Duodenal mucosa (tissue), 2 donors: Measurements from ENCODE around the gene CFAP61.

Experiments
- H3K27ac ChIP-seq: one replicate; pipeline ENCODE4 v1.7.0; 2013; ENCODE audit warnings: low read depth, low read length
- H3K27me3 ChIP-seq, 2 donors: one replicate each; pipeline ENCODE4 v1.7.0; 2013; ENCODE audit warnings: low read length in 2 of 2, control low read depth in 1 of 2; ENCODE audit not compliant: insufficient read depth in 2 of 2, control insufficient read depth in 1 of 2
- H3K36me3 ChIP-seq, 2 donors: one replicate each; pipeline ENCODE4 v1.7.0; 2013; ENCODE audit warnings: low read length in 2 of 2, control low read depth in 1 of 2; ENCODE audit not compliant: insufficient read depth in 2 of 2, control insufficient read depth in 1 of 2
- H3K4me1 ChIP-seq, 2 donors: one replicate each; pipeline ENCODE4 v1.7.0; 2013; ENCODE audit warnings: low read length in 2 of 2, control low read depth in 1 of 2; ENCODE audit not compliant: insufficient read depth in 2 of 2, control insufficient read depth in 1 of 2
- H3K4me3 ChIP-seq, 2 donors: one replicate each; pipeline ENCODE4 v1.7.0; 2013; ENCODE audit warnings: low read length in 2 of 2, low read depth in 1 of 2
- H3K9ac ChIP-seq, 2 donors: one replicate each; pipeline ENCODE4 v1.7.0; 2013; ENCODE audit warnings: low read length in 2 of 2, low read depth in 1 of 2
- H3K9me3 ChIP-seq, 2 donors: one replicate each; pipeline ENCODE4 v1.7.0; 2013; ENCODE audit warnings: low read length in 2 of 2, control low read depth in 1 of 2; ENCODE audit not compliant: control insufficient read depth in 1 of 2

Gene CFAP61

GRCh38 chr20:20085812-20086211 is 33.5 kb downstream of the CFAP61 start:
- H3K4me1 ChIP-seq = no peaks in the 10 kb centered on the region
- no peaks in the 10 kb centered on the region for H3K9me3 ChIP-seq
- peaks cover 0 to 4% of the 10 kb centered on the region in 2 donors for H3K27me3 ChIP-seq
- H3K4me3 ChIP-seq = no peak overlapping the region
- H3K9ac ChIP-seq = no peak overlapping the region
- H3K27ac ChIP-seq = no peak overlapping the region
- H3K36me3 ChIP-seq = no peaks in the 10 kb centered on the region

- H3K27ac ChIP-seq = no peak overlapping the region
Measured at GRCh38 chr20:20089018-20089417, 36.7 kb downstream of the CFAP61 start.

GRCh38 chr20:20089939-20090338 is 37.6 kb downstream of the CFAP61 start:
- peaks cover 0 to 4% of the 10 kb centered on the region in 2 donors for H3K27me3 ChIP-seq
- no peaks in the 10 kb centered on the region for H3K4me1 ChIP-seq
- no peak overlapping the region for H3K4me3 ChIP-seq
- no peaks in the 10 kb centered on the region for H3K9me3 ChIP-seq
- no peaks in the 10 kb centered on the region for H3K36me3 ChIP-seq
- no peak overlapping the region for H3K27ac ChIP-seq
- H3K9ac ChIP-seq = no peak overlapping the region

More at GRCh38 chr20:20089018-20089417, 36.7 kb downstream of the CFAP61 start:
- Histone ChIP-seq H3K27me3 (peaks cover 0 to 4% of the 10 kb centered on the region in 2 donors), H3K4me3 (no peak overlapping the region), H3K9ac (no peak overlapping the region), H3K4me1 (no peaks in the 10 kb centered on the region), H3K36me3 (no peaks in the 10 kb centered on the region), H3K9me3 (no peaks in the 10 kb centered on the region)

GRCh38 chr20:20092827-20093226 is 40.5 kb downstream of the CFAP61 start:
- H3K9ac ChIP-seq = no peak overlapping the region
- no peak overlapping the region for H3K27ac ChIP-seq
- no peaks in the 10 kb centered on the region for H3K9me3 ChIP-seq
- H3K27me3 ChIP-seq = peaks cover 3 to 6% of the 10 kb centered on the region in 2 donors
- no peak overlapping the region for H3K4me3 ChIP-seq
- no peaks in the 10 kb centered on the region for H3K4me1 ChIP-seq
- H3K36me3 ChIP-seq = no peaks in the 10 kb centered on the region

- Histone ChIP-seq H3K9ac (no peak overlapping the region), H3K4me1 (no peaks in the 10 kb centered on the region), H3K27ac (no peak overlapping the region)
Measured at GRCh38 chr20:20094410-20094809, 42.1 kb downstream of the CFAP61 start.

GRCh38 chr20:20095114-20095872 is 43.0 kb downstream of the CFAP61 start:
- Histone ChIP-seq H3K9ac (no peak overlapping the region), H3K9me3 (no peaks in the 10 kb centered on the region), H3K36me3 (no peaks in the 10 kb centered on the region), H3K4me3 (no peak overlapping the region), H3K27ac (no peak overlapping the region), H3K4me1 (no peaks in the 10 kb centered on the region), H3K27me3 (peaks cover 3 to 6% of the 10 kb centered on the region in 2 donors)

More at GRCh38 chr20:20094410-20094809, 42.1 kb downstream of the CFAP61 start:
- no peak overlapping the region for H3K4me3 ChIP-seq
- H3K36me3 ChIP-seq = no peaks in the 10 kb centered on the region
- H3K9me3 ChIP-seq = no peaks in the 10 kb centered on the region
- H3K27me3 ChIP-seq = peaks cover 3 to 6% of the 10 kb centered on the region in 2 donors

- Histone ChIP-seq H3K27ac (no peak overlapping the region), H3K4me3 (no peak overlapping the region), H3K9ac (no peak overlapping the region), H3K27me3 (peaks cover 3 to 6% of the 10 kb centered on the region in 2 donors), H3K4me1 (no peaks in the 10 kb centered on the region), H3K36me3 (no peaks in the 10 kb centered on the region), H3K9me3 (no peaks in the 10 kb centered on the region)
Measured at GRCh38 chr20:20096421-20096820, 44.1 kb downstream of the CFAP61 start.

GRCh38 chr20:20100881-20101280 is 48.5 kb downstream of the CFAP61 start:
- Histone ChIP-seq H3K4me1 (no peaks in the 10 kb centered on the region), H3K4me3 (no peak overlapping the region), H3K27me3 (peaks cover 3 to 6% of the 10 kb centered on the region in 2 donors), H3K27ac (no peak overlapping the region), H3K9me3 (no peaks in the 10 kb centered on the region), H3K9ac (no peak overlapping the region), H3K36me3 (no peaks in the 10 kb centered on the region)

GRCh38 chr20:20102163-20102562 is 49.8 kb downstream of the CFAP61 start:
- H3K27me3 ChIP-seq = peaks cover 0 to 6% of the 10 kb centered on the region in 2 donors
- H3K4me1 ChIP-seq = no peaks in the 10 kb centered on the region
- H3K9me3 ChIP-seq = no peaks in the 10 kb centered on the region
- H3K4me3 ChIP-seq = no peak overlapping the region
- no peak overlapping the region for H3K27ac ChIP-seq
- no peaks in the 10 kb centered on the region for H3K36me3 ChIP-seq
- H3K9ac ChIP-seq = no peak overlapping the region

- no peak overlapping the region for H3K4me3 ChIP-seq
- no peak overlapping the region for H3K27ac ChIP-seq
- H3K36me3 ChIP-seq = no peaks in the 10 kb centered on the region
- peaks cover 0 to under 1% of the 10 kb centered on the region in 2 donors for H3K27me3 ChIP-seq
- no peak overlapping the region for H3K9ac ChIP-seq
- H3K9me3 ChIP-seq = no peaks in the 10 kb centered on the region
- H3K4me1 ChIP-seq = no peaks in the 10 kb centered on the region
Measured at GRCh38 chr20:20102716-20103258, 50.5 kb downstream of the CFAP61 start.
